Left kidney (tissue), 2 donors: ENCODE results near the gene LSAMP. TPM values are rescaled to one million over a fixed set of nuclear protein-coding genes. Genes with fewer than 3 reads are reported as not detected.

Experiments used
- DNase-seq: peaks from one replicate; pipeline ENCODE4 v3.0.0-alpha.2; 2013
- polyA plus RNA-seq: library from polyadenylated mRNA; unstranded; fragments of 120-200 nt; gene quantifications from one replicate; pipeline ENCODE4 v1.2.1, GENCODE V29; 2013; ENCODE audit not compliant: insufficient read length

LSAMP gene
- polyA plus RNA-seq, 1 donor, result 14.2 TPM

DNA sequence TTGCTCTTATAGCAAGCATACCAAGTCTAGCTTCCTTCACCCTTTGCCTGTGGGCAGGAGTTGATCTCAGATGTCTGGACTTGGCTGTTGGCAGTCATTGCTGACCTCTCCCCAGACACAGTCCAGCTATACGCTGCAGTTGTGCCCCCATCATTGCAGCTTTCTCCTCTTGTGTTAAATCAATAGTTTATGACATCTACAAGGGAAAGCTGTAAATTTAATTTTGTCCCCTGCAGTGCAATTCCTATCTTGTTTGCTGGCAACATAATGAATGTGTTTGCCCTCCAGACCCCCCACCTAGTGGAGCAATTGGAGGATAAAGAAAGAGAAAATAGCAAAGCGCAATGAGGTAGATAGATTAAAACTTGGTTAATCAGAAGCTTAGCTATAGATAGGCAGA, 280.2 kb downstream of the LSAMP start:
- DNase-seq, result no peak

DNA sequence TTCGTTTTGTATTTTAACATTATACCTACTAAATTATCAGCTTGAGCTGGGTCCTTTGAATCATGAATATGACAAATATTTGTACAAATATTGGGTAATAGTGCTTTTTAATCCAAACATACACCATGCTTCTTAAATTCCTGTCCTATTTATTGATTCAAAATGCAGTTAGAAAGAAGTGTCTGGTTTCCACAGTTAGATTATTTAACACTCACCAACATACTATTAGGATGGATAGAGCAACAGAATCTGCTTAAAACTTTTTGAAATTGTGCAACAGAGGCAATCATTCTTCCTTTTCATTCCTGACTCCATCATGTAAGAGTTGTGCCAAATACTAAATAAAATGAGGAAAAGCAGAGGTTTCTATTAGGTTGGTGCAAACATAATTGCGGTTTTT, 281.2 kb downstream of the LSAMP start:
- DNase-seq, result no peak

DNA sequence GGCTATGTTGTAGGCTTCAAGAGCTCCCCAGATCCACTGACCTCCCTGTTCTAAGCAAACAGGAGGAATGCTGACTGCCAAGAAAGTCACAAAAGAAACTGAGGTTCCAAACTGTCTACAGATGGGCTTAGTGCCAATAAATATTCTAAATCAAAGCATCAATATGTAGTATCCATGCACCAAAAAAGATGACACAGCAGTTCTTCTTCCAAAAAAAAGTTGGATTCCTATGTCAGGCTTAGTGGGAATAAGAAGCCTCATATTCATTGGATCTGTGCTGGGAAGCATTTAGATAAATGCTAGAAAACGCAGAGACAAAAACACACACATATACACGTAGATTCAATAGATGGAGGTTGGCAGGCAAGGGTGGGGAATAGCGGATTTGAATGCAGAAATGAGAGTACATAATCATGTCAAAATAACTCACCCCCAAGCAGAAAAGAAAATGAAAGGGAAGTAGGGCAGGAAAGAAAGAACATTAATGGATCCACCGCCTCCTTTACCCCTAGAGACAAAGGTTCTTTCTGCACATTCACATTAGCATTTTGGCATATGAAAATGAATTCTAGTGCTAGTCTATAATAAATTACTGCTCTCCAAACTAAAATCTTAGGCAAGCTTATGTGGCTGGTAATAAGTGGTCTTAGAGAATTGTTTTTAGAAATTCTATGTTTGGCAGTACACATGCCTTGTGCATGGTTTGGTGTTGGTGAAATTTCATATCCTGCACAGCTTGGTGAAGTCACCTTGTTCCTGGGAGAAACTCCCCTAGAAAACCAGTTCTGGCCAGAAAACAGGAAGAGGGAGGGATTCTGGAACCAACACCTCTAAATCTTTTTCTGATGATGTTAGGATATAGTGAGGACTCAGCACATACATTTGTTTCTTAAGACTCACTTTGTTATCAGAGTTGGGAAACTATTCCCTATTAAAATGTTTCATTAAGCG, 283.4 kb downstream of the LSAMP start:
- no peak for DNase-seq

DNA sequence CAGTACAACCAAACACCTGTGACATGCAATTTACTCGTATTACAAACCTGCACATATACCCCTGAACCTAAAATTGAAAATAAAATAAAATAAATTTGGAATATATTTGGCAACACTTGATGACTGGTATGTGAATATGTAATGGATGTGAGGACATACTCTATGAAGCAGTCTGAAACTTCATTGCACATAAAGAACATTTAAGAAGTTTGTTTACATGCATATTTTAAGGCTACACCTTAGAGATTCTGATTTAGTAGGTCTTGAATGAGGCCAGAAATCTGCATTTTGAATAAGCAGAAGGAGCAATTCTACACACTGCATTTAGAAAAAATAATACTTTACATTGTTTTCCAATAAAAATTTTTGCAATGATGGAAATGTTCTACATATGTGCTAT, 284.7 kb downstream of the LSAMP start:
- DNase-seq, result no peak

DNA sequence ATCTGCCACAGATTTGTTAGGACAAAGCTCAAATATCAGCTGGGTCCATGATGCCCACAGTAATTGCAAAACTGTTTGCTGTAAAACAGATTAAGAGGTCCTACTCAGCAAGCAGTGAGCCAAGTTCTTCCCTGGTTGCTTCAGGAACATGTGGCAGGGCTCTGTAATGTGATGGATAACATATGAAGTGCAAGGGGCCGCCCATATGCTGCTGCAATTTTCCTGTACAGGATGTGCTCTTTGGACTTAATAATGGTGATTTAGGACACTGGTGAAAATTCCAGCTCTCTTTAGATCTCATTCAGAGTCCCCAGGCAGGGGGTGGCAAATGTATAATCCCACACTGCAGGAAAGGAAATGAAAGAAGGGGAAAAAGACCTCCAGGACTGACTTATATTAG, 289.4 kb downstream of the LSAMP start:
- DNase-seq, result no peak

DNA sequence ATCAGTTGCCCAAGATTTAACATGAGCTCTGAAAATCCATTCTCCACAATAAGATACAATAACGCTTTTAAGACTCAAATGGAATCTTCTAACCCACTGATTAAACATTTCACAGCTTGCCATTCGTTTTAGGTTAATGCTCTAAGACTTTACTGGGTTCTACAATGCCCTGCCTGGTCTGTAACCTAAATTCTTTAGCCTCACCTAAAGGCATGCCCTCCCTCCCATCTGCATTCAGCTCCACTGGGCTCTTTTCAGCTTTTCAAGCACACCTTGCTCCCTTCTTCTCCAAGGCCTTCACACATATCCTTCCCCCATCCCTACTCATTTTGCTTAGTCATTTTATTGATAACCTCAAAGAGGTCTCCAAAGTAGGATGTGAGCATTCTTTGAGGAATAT, 290.9 kb downstream of the LSAMP start:
- DNase-seq, result no peak

DNA sequence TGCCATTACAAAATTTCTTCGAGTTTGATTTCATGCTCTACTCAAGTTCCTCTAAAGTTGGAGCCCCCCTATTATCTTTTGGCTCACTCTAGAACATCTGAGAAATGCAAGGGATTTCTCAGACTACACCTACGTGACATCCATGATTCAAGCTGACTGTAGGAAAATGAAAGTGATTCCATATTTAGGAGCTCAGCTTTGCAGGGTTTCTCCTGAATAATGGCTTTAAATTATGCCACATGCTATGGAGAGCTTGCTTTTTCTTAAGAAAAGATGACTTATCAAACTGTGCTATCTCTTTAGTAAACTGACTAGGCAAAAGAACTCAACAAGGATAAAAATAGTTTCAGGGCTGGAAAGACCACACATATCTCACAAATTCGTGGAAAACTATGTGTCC, 292.1 kb downstream of the LSAMP start:
- no peak for DNase-seq

DNA sequence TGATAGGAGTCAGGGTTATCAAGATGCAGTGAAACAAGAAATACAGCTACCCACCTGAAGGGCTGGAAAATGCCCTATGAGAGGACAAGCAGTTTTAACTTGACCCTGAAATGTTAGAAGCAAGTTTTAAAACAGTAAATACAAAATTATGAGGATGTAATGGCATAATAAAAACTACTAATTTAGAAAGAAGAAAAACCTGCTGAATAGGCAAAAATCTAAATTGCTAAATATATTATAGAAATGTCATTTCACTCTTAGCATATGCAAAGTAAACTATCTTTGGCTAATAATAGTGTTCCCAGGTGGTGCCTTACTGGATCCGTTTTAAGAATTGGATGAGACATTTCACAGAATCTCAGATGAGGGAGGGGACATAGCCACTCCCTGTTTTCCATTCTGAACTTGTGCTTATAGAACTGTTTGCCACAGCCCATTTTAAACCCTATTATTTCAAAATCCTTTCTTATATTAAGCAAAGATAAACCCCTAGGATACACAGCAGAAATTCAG, 294.6 kb downstream of the LSAMP start:
- no peak for DNase-seq

DNA sequence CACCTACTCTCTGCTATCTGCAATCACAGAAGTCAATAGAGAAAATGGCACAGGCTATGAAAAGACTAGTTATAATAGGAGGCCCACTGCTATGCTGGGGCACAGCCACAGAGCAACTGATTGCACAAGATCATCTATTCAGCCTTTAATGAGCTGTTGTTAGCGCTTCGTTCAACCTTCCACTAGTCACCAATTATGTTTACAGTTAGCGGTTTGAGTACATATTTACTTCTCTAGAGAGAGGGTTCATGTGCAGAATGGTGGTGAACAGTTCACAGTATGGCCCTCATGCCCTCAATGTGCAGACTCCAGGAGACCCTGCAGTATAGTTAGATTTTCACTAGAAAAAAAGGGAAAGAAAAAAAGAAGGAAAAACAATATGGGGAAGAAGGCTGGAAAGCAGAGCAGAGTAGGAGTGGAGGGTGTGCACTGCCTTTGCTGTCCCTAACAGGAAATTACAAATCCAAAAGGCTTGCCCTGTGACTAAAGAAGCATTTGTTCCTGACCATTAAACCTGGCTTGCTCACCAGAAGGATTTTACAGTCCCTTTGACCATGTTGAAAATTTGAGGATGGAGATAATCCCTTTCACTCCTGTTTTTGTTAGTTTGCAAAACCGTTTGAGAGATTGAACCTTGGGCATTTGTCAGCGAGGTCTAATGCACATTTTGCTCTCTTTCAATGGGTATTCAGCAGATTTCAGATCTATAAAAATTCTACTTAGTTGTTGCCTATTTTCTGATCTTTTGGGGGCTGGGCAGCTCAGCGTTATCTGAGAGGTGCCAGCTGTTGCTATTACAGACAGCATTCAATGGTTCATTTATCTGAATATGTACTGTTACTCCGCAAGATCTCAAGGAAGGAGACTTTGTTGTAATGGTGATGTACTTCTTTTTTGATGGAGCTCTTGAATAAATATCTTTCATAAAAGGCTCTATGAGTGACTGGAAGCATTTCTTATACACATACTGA, 296.1 kb downstream of the LSAMP start:
- no peak for DNase-seq

DNA sequence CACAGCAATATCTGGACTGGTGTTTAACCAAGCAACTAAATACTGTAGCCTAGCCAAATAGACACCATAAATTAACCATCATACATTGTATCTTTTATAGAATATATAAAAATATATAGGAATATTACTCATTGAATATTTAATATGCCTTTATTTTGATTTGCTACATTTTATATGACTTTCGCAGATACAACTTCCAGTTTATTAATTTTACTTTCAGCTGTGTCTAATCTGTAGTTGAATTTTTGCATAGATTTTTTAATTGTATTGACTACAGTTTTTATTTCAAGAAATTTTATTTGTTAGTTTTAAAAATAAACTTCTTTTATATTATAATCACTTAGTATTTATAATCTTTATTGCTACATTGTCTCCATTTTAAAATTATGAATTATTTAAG, 299.7 kb downstream of the LSAMP start:
- no peak for DNase-seq

DNA sequence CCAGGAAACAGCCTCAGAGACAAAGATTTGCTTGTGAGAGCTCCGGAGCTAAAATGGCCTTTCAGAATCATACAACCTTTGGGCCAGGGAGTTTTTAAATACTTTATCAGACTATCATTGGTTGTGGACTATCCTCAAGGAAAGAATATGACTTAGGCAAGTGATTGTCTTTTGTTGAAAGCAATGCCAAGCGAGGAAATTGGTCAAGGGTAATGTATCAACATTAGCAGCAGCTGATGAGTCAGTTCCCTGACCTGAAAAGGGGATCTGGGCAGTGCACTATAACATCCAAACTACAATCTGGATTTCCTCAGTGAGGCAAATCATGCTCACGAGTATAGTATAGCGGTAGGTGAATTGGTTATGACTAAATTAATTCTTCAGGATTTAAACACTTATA, 303.6 kb downstream of the LSAMP start:
- DNase-seq, result no peak

DNA sequence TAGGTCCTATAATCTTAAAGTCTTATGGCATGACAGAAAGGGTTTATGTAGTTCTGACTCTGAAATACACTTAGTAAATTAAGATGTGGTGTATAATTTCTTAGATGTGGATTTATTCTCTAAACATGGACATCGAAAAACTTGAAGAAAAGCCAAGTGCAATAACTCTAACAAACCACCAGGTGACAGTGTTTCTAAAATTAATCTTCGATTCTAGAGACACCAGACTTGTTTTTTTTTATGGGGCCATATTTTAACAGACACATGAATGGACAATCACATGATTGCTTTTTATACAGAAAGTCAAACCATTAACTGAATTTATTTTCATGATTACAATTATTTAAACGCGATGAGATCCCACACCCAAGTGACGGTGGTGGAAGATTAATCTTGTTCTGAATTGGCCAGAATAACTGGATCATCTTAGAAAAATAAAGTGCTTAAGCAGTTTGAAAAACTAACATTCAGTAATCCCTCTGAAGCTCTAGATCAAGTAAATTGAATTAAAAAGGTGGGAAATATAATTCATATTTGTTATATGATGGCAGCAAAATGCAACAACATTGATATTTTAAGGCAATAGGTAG, 305.1 kb downstream of the LSAMP start:
- DNase-seq, result peak; percentile 25

DNA sequence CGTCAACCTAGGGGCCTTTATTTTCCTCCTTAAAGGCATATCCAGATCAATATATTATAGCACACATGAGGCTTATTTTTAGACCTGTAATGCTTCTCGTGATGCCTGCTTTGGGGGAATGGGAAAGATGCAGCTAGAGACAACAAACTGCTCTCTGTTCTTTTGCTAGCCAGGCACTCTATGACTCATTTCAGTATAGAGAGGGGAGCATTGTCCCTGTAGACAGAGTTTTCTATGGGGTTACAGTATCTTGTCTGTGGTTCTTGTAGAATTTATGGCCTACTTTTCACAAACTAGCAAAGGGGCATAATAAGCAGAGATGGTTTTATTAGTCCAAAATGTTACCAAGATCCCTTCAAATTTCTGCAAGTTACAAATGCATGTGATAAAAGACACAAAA, 305.6 kb downstream of the LSAMP start:
- no peak for DNase-seq

DNA sequence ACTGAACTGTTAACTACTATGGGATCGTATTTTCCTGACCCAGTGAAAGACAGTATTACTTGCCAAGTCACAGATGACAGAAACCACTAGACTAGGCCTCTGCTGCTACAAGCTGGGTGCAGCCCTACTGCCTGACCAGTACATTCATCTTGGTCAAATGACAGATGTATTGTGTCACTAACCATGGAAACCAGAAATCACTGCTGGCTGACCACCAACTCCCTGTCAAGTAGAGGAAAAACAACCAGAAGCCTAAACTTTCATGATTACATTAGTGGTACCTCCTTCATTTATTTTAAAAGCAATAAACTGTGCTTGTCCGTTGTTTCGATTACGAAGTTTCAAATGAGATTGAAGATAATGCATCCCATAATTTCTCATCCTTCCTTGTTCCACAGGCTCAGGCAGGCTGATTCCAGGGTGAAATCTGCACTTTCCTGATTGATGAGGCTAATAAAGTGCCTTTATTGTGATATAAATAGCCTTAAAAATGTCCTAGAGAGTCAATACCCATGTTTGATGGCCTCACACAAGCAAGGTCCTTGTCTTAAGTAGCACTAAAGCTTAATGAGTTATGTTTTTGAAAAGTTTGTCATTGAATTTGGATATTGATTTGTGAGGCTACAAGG, 309.7 kb downstream of the LSAMP start:
- peak; percentile 79 for DNase-seq

DNA sequence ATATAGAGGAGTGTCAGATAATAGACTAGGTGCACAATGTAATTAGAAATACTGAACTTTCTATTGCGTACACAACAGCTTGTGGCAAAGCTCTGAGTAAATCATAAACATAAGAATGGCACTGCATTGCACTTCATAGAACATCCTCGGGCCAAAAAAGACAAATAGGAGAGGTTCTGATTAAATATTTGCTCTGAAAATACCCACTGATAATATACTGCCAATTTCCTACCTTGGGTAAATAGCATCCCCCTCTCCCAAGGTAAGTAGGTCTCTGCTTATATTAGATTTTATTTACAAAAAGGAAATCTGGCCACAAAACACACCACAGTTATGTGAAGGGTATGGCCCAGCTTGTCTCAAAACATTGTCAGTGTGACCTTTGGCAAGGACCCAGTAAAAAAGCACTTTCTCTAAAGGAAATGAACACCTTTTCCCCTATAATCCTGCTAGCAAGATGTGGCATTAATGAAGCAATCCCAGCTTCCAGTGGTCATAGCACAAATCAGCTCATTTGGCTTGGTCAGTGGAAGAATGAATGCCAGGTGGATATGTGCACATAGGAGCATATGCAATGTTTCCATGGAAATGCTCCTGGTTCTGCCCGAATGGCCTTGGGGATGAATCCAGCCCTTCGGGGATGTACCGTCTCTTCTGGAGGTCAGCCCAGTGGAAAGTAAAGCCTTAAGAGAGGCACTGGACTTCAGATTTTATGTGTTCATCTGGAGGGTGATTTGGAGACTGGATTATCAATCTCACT, 315.9 kb downstream of the LSAMP start:
- DNase-seq, result no peak

DNA sequence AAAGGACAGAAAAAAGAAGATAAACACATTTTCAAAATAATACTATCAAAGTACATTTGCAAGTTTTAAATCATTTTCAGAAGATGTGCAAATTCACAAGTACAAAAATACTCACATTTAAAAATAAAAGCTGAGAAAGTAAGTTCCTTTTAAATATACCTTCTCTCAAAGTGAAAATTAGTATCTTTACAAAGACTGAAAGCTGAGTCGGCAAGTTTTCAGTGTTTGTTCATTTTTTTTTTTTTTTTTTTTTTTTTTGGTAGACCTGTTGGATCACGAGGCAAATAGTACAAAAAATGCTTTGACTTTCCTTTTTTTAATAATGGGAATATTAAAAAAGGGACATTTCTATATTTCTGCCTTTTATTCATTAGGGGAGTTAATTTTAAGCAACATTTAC, 317.8 kb downstream of the LSAMP start:
- no peak for DNase-seq

DNA sequence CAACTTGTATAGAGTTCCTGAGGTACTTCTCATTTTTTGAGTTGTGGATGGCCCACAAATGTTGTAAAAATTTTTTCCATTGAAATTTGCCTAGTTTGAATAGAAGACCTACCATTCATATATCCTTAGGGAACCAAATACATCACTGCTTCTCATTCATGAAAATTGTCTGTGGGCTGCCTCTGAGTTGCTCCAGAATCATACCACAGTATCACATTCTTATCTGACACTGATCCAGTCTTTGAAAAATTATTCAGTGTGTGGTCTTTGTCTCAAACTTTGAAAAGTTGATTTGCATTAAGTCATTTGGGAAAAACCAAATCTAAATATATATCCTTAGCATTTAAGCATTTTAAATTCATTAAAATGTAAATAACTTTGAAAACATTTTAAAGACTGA, 321.1 kb downstream of the LSAMP start:
- DNase-seq, result no peak

DNA sequence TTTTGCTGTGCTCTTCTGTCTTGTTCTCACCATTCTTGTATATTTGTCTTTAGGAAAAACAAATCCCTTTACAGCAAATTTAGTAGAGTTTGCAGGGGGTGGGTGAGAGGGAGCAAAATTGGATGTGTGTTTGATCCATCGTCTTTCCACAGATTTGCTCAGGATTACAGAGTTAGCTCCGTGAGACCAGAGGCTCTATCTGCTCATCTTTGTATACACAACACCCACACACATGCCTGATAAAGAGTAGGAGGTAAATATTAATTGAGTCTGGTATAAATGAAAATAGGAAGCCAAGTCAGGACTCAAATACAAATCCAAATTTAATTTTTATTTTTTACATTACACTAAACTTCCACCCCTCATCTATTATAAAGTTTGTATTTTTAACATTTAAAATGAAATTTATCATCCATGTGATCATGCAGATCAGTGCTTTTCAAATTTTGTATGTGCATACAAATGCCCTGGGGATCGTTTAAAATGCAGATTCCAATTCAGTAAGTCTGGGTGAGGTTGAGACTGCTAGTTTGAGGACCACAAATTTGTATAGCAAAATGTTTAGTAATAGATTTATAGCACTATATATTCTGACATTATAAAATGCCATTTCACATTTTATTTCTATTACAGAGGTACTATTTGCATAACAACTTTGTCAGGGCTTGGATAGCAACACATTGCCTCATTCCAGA, 326.7 kb downstream of the LSAMP start:
- no peak for DNase-seq

DNA sequence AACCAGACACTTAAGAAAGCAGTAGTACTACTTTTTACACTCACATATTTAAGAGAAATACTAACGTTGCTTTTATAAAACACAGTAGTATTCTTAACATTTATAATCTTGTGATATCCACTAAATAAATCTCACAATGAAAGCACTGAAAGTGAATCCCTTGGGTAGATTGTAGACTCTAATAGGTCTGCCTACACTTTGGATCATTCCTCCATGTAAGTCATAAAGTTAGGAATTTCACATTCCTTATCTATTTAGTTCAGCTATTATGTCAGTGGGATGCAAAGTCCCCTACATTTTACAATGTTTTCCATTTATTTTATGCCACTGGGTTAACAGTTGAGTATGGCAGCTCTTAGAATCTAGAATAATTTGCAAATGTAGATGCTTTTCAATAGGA, 330.7 kb downstream of the LSAMP start:
- DNase-seq, result no peak

DNA sequence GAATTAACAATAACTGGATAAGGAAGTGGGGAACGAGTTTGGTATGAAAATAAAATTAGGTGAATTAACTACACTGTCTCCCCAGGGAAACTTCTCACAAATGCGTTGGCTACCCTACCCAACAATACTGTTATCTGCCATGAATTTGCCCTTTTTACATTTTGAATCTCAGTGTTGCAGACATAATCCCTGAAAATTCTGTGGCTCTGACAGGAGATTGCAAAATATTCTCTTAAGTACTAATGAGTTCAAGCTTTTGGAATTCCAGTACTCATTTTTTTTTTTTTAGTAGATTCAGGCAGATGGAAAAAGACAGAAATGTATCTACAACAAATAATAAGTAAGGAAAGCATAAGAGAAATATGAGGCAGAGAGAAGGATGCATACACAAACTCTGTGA, 332.6 kb downstream of the LSAMP start:
- DNase-seq, result no peak

DNA sequence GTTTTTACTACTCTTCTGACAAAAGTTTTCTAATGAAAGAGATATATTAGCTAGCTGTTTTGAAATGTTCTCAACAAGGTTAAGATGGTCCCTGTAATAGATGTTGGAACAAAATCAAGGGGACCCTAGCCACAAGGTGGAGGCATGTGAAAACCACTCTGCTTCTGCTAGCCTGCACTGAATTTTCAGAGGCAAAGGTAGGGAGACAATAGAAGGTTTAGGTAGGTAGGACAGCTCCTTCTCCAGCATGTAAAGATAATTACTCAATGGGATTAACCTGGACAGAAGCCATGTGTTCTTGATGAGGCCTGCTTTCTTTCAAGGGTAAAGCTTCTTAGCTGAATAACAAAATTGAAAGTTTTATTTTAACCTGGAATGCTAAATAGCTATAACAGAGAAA, 333.5 kb downstream of the LSAMP start:
- DNase-seq, result no peak
